B cell (primary cell): Measurements from ENCODE around the gene EIF3M.

ENCODE experiments used
- CTCF ChIP-seq: fragments of 200-600 bp; IDR thresholded peaks from one replicate; pipeline ENCODE4 v1.8.0; 2022; ENCODE audit warnings: antibody characterized with exemption, mild to moderate bottlenecking
- EZH2 ChIP-seq: IDR thresholded peaks from 2 replicates; pipeline ENCODE4 v1.6.1; 2012; ENCODE audit warnings: borderline replicate concordance, low read depth, mild to moderate bottlenecking, moderate library complexity, low read length; ENCODE audit not compliant: insufficient read depth, poor library complexity, severe bottlenecking

- TF ChIP-seq CTCF (no peak), EZH2 (no peak)
These were observed 44.8 kb upstream of the EIF3M start for GRCh38 chr11:32538804-32539203.
